ENCODE results near the gene DTX2. TPM values are rescaled to one million over a fixed set of nuclear protein-coding genes. Genes with fewer than 3 reads are reported as not detected.
"Not testable (repeated sequence)": the region's sequence is repeated elsewhere in the genome, so short reads cannot be mapped to it uniquely, and the experiment has no call there.

DTX2 gene
- total RNA-seq, 1 experiment from 2014 or later = 37.4 TPM

- H3K9ac ChIP-seq (ENCODE audit: low read length); H3K4me1 ChIP-seq (ENCODE audit: control insufficient read depth in 1 of 2, insufficient read depth in 2 of 2, low read length in 2 of 2); RAD21 ChIA-PET (ENCODE audit: low non-redundant PET in 1 of 2, low total read pairs in 2 of 2, uncharacterized antibody in 2 of 2, unreplicated experiment in 2 of 2); H2AFZ ChIP-seq (ENCODE audit: low read depth, low read length, poor library complexity, severe bottlenecking); intact Hi-C loops (cut with micrococcal nuclease); H3K9me2 ChIP-seq (ENCODE audit: insufficient read depth); H3K4me3 ChIP-seq (replicated peaks in 1 of 2; ENCODE audit: low read depth in 1 of 2, low read length in 2 of 2); H3K36me3 ChIP-seq (ENCODE audit: control insufficient read depth in 1 of 2, insufficient read depth in 2 of 2, low read length in 2 of 2); H3K4me2 ChIP-seq (ENCODE audit: low read length); H3K79me2 ChIP-seq (ENCODE audit: insufficient read depth, low read length); ATAC-seq; DNase-seq (ENCODE audit: low read depth, low spot score); H3K9me3 ChIP-seq (ENCODE audit: control insufficient read depth in 1 of 2, insufficient read depth in 1 of 2, low read depth in 1 of 2, low read length in 2 of 2); H3K27ac ChIP-seq (ENCODE audit: low read depth, low read length); CTCF ChIA-PET; POLR2A ChIA-PET; H3K27me3 ChIP-seq (ENCODE audit: insufficient read depth, low read length); H4K20me1 ChIP-seq (ENCODE audit: insufficient read depth): not testable (repeated sequence)
- TSS peak; percentile 76 for BruUV-seq (replicated peaks)
These were observed 868 bp downstream of the DTX2 start for GRCh38 chr7:76462271-76462882.

DNA sequence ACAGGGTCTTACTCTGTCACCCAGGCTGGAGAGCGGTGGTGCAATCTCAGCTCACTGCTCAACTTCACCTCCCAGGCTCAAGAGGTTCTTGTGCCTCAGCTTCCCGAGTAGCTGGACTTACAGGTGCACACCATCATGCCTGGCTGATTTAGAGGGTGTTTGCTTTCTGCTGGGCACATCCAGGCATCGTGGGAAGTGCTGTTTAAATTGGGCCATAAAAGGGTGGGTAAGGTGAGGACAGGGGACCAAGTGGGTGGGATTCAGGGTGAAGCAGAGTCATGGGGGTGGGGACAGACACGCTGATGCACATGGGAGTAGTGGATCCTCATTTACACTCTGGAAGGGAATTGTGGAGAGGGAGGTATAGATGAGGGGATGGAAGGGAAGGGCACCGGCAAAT lies 3.5 kb downstream of the DTX2 start:
- intact Hi-C loops (cut with micrococcal nuclease); H2AFZ ChIP-seq (ENCODE audit: low read depth, low read length, poor library complexity, severe bottlenecking); H3K9ac ChIP-seq (ENCODE audit: low read length); BruUV-seq (replicated peaks); CTCF ChIA-PET; H3K4me2 ChIP-seq (ENCODE audit: low read length); H3K9me2 ChIP-seq (ENCODE audit: insufficient read depth); H3K27ac ChIP-seq (ENCODE audit: low read depth, low read length); H3K9me3 ChIP-seq (ENCODE audit: control insufficient read depth in 1 of 2, insufficient read depth in 1 of 2, low read depth in 1 of 2, low read length in 2 of 2); RAD21 ChIA-PET (ENCODE audit: low non-redundant PET in 1 of 2, low total read pairs in 2 of 2, uncharacterized antibody in 2 of 2, unreplicated experiment in 2 of 2); H4K20me1 ChIP-seq (ENCODE audit: insufficient read depth); H3K27me3 ChIP-seq (ENCODE audit: insufficient read depth, low read length); H3K36me3 ChIP-seq (ENCODE audit: control insufficient read depth in 1 of 2, insufficient read depth in 2 of 2, low read length in 2 of 2); H3K4me3 ChIP-seq (replicated peaks in 1 of 2; ENCODE audit: low read depth in 1 of 2, low read length in 2 of 2); DNase-seq (ENCODE audit: low read depth, low spot score); POLR2A ChIA-PET; ATAC-seq; H3K79me2 ChIP-seq (ENCODE audit: insufficient read depth, low read length); H3K4me1 ChIP-seq (ENCODE audit: control insufficient read depth in 1 of 2, insufficient read depth in 2 of 2, low read length in 2 of 2): not testable (repeated sequence)

DNA sequence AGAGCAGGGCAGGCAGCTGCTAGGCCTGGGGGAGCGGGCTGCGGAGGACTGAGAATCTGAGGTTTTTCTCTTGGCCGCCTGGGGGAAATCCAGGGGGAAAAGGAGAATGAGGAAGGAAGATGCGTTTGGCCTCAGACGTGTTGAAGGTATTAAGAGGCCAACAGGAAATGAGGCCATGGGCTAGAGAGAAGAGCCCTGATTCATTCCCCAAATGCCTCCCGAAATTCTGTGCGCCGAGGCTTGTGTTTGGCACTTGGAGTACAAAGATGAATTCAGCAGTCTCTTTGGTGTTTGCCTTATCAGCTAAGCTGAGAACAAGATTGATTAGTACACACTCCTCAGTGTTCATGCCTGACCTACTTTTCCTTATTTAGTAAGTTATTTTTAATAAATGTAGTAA lies 4.4 kb downstream of the DTX2 start:
- H3K79me2 ChIP-seq (ENCODE audit: insufficient read depth, low read length); RAD21 ChIA-PET (ENCODE audit: low non-redundant PET in 1 of 2, low total read pairs in 2 of 2, uncharacterized antibody in 2 of 2, unreplicated experiment in 2 of 2); H3K4me1 ChIP-seq (ENCODE audit: control insufficient read depth in 1 of 2, insufficient read depth in 2 of 2, low read length in 2 of 2); H3K27me3 ChIP-seq (ENCODE audit: insufficient read depth, low read length); POLR2A ChIA-PET; H3K9me3 ChIP-seq (ENCODE audit: control insufficient read depth in 1 of 2, insufficient read depth in 1 of 2, low read depth in 1 of 2, low read length in 2 of 2); H3K4me2 ChIP-seq (ENCODE audit: low read length); intact Hi-C loops (cut with micrococcal nuclease); CTCF ChIA-PET; BruUV-seq (replicated peaks); H3K9me2 ChIP-seq (ENCODE audit: insufficient read depth); H3K27ac ChIP-seq (ENCODE audit: low read depth, low read length); H3K4me3 ChIP-seq (replicated peaks in 1 of 2; ENCODE audit: low read depth in 1 of 2, low read length in 2 of 2); DNase-seq (ENCODE audit: low read depth, low spot score); ATAC-seq; H2AFZ ChIP-seq (ENCODE audit: low read depth, low read length, poor library complexity, severe bottlenecking); H3K36me3 ChIP-seq (ENCODE audit: control insufficient read depth in 1 of 2, insufficient read depth in 2 of 2, low read length in 2 of 2); H4K20me1 ChIP-seq (ENCODE audit: insufficient read depth); H3K9ac ChIP-seq (ENCODE audit: low read length): not testable (repeated sequence)

- H3K4me1 ChIP-seq (ENCODE audit: control insufficient read depth in 1 of 2, insufficient read depth in 2 of 2, low read length in 2 of 2); CTCF ChIA-PET; H3K79me2 ChIP-seq (ENCODE audit: insufficient read depth, low read length); H3K4me3 ChIP-seq (replicated peaks in 1 of 2; ENCODE audit: low read depth in 1 of 2, low read length in 2 of 2); ATAC-seq; H3K9ac ChIP-seq (ENCODE audit: low read length); H4K20me1 ChIP-seq (ENCODE audit: insufficient read depth); POLR2A ChIA-PET; H2AFZ ChIP-seq (ENCODE audit: low read depth, low read length, poor library complexity, severe bottlenecking); H3K27me3 ChIP-seq (ENCODE audit: insufficient read depth, low read length); H3K36me3 ChIP-seq (ENCODE audit: control insufficient read depth in 1 of 2, insufficient read depth in 2 of 2, low read length in 2 of 2); H3K9me2 ChIP-seq (ENCODE audit: insufficient read depth); H3K27ac ChIP-seq (ENCODE audit: low read depth, low read length); H3K4me2 ChIP-seq (ENCODE audit: low read length); RAD21 ChIA-PET (ENCODE audit: low non-redundant PET in 1 of 2, low total read pairs in 2 of 2, uncharacterized antibody in 2 of 2, unreplicated experiment in 2 of 2); H3K9me3 ChIP-seq (ENCODE audit: control insufficient read depth in 1 of 2, insufficient read depth in 1 of 2, low read depth in 1 of 2, low read length in 2 of 2); BruUV-seq (replicated peaks); intact Hi-C loops (cut with micrococcal nuclease); DNase-seq (ENCODE audit: low read depth, low spot score): not testable (repeated sequence)
These were observed 6.4 kb downstream of the DTX2 start for GRCh38 chr7:76467743-76468404.

Measured in HCT116 (cell line).